Subcutaneous adipose tissue (tissue), 4 donors: ENCODE data around the gene RBL1. TPM values are rescaled to one million over a fixed set of nuclear protein-coding genes. Genes with fewer than 3 reads are reported as not detected.

Source experiments
- CTCF ChIP-seq: fragments of 450-650 bp; IDR thresholded peaks from one replicate; pipeline ENCODE4 v1.5.1; 2016; ENCODE audit warnings: low read depth, mild to moderate bottlenecking, control low read depth, antibody characterized with exemption, moderate library complexity
- total RNA-seq, 4 donors: library from RNA; depleted of rRNA; stranded (reverse); fragments of >200 nt; gene quantifications; one replicate each; pipeline ENCODE4 v1.1.0, GENCODE V29; 2016

Gene RBL1
- total RNA-seq, 4 donors from 2014 or later, result 4.6 to 9.7 (median 6.5) TPM

- no peak for TF ChIP-seq CTCF
These were observed 126.2 kb downstream of the RBL1 start for GRCh38 chr20:36969478-36970186.

GRCh38 chr20:36969051-36969450 lies 126.7 kb downstream of the RBL1 start:
- no peak for TF ChIP-seq CTCF

GRCh38 chr20:36967636-36968035 lies 128.2 kb downstream of the RBL1 start:
- no peak for TF ChIP-seq CTCF

GRCh38 chr20:36959242-36959641 lies 136.6 kb downstream of the RBL1 start:
- TF ChIP-seq CTCF, result no peak

GRCh38 chr20:36957875-36958667 lies 137.7 kb downstream of the RBL1 start:
- TF ChIP-seq CTCF, result no peak

- no peak for TF ChIP-seq CTCF
These were observed 139.1 kb downstream of the RBL1 start for GRCh38 chr20:36956674-36957073.

GRCh38 chr20:36956016-36956415 lies 139.8 kb downstream of the RBL1 start:
- TF ChIP-seq CTCF, result no peak
